ENCODE data around the gene ZDHHC6. TPM values are rescaled to one million over a fixed set of nuclear protein-coding genes. Genes with fewer than 3 reads are reported as not detected.

The ZDHHC6 gene
- total RNA-seq, 1 donor from 2014 or later: 24.8 TPM

- peak; percentile 82 for FAIRE-seq
- Histone ChIP-seq H2AFZ (ENCODE audit: low read depth, low read length) (no peak overlapping the region), H3K4me2 (ENCODE audit: low read length) (no peak overlapping the region)
Observed at GRCh38 chr10:112471878-112472487, 25.3 kb upstream of the ZDHHC6 start.

GRCh38 chr10:112467541-112468075, 20.9 kb upstream of the ZDHHC6 start:
- H2AFZ ChIP-seq (ENCODE audit: low read depth, low read length): no peak overlapping the region
- no peaks in the 10 kb centered on the region for H3K79me2 ChIP-seq (ENCODE audit: insufficient read depth, low read length)
- H3K4me1 Mint-ChIP-seq (ENCODE audit: low read depth, unreplicated experiment): peaks cover 4% of the 10 kb centered on the region
- H3K4me1 ChIP-seq (ENCODE audit: insufficient read depth, low read length): no peaks in the 10 kb centered on the region
- H3K9ac ChIP-seq (ENCODE audit: low read length): no peak overlapping the region
- no peaks in the 10 kb centered on the region for H3K9me3 ChIP-seq (ENCODE audit: insufficient read depth, low read depth, low read length)
- DNase-seq (ENCODE audit: low read depth) (no peak), FAIRE-seq (no peak)
- peaks cover 10% of the 10 kb centered on the region for H3K36me3 Mint-ChIP-seq (ENCODE audit: low read depth, unreplicated experiment)
- H3K4me3 ChIP-seq (ENCODE audit: insufficient read depth, low read depth, low read length): no peak overlapping the region
- no peak overlapping the region for H3K27ac ChIP-seq (ENCODE audit: low read depth, low read length)
- no peaks in the 10 kb centered on the region for H3K27me3 Mint-ChIP-seq (ENCODE audit: low read depth, unreplicated experiment)
- TF ChIP-seq EZH2 (IDR thresholded peaks at IDR 0.05; ENCODE audit: insufficient read depth, low read length) (no peak), CTCF (IDR thresholded peaks at IDR 0.05; ENCODE audit: insufficient read depth, low read depth, low read length) (no peak)
- H4K20me1 ChIP-seq (ENCODE audit: insufficient read depth, low read length): peaks cover 20% of the 10 kb centered on the region
- H3K4me3 Mint-ChIP-seq (ENCODE audit: unreplicated experiment): no peak overlapping the region
- peaks cover 5% of the 10 kb centered on the region for H3K36me3 ChIP-seq (ENCODE audit: insufficient read depth, low read length)
- no peaks in the 10 kb centered on the region for H3K27me3 ChIP-seq (ENCODE audit: insufficient read depth, low read length)
- H3K9me3 Mint-ChIP-seq (ENCODE audit: unreplicated experiment): no peaks in the 10 kb centered on the region
- no peak overlapping the region for H3K27ac Mint-ChIP-seq (ENCODE audit: unreplicated experiment)
- no peak overlapping the region for H3K4me2 ChIP-seq (ENCODE audit: low read length)

More at GRCh38 chr10:112471878-112472487, 25.3 kb upstream of the ZDHHC6 start:
- no peak overlapping the region for H3K4me3 ChIP-seq (ENCODE audit: insufficient read depth, low read depth, low read length)
- no peak overlapping the region for H3K27ac Mint-ChIP-seq (ENCODE audit: unreplicated experiment)
- peaks cover 8% of the 10 kb centered on the region for H3K4me1 Mint-ChIP-seq (ENCODE audit: low read depth, unreplicated experiment)
- H3K4me1 ChIP-seq (ENCODE audit: insufficient read depth, low read length): no peaks in the 10 kb centered on the region
- no peaks in the 10 kb centered on the region for H3K9me3 ChIP-seq (ENCODE audit: insufficient read depth, low read depth, low read length)
- no peaks in the 10 kb centered on the region for H3K36me3 ChIP-seq (ENCODE audit: insufficient read depth, low read length)
- H3K27me3 Mint-ChIP-seq (ENCODE audit: low read depth, unreplicated experiment): no peaks in the 10 kb centered on the region
- no peaks in the 10 kb centered on the region for H3K9me3 Mint-ChIP-seq (ENCODE audit: unreplicated experiment)
- peaks cover 7% of the 10 kb centered on the region for H3K79me2 ChIP-seq (ENCODE audit: insufficient read depth, low read length)
- DNase-seq (ENCODE audit: low read depth): peak; percentile 32
- no peak overlapping the region for H3K27ac ChIP-seq (ENCODE audit: low read depth, low read length)
- H3K36me3 Mint-ChIP-seq (ENCODE audit: low read depth, unreplicated experiment): peaks cover 2% of the 10 kb centered on the region
- no peak overlapping the region for H3K4me3 Mint-ChIP-seq (ENCODE audit: unreplicated experiment)
- H3K9ac ChIP-seq (ENCODE audit: low read length): no peak overlapping the region
- peaks cover 36% of the 10 kb centered on the region for H4K20me1 ChIP-seq (ENCODE audit: insufficient read depth, low read length)
- no peaks in the 10 kb centered on the region for H3K27me3 ChIP-seq (ENCODE audit: insufficient read depth, low read length)
- peak; percentile 66 for TF ChIP-seq CTCF (IDR thresholded peaks at IDR 0.05; ENCODE audit: insufficient read depth, low read depth, low read length)
- no peak for TF ChIP-seq EZH2 (IDR thresholded peaks at IDR 0.05; ENCODE audit: insufficient read depth, low read length)

- Histone ChIP-seq H3K36me3 (ENCODE audit: insufficient read depth, low read length) (peaks cover 5% of the 10 kb centered on the region), H4K20me1 (ENCODE audit: insufficient read depth, low read length) (peaks cover 20% of the 10 kb centered on the region), H3K27ac (ENCODE audit: low read depth, low read length) (no peak overlapping the region), H3K27me3 (ENCODE audit: insufficient read depth, low read length) (no peaks in the 10 kb centered on the region), H3K4me3 (ENCODE audit: insufficient read depth, low read depth, low read length) (no peak overlapping the region), H2AFZ (ENCODE audit: low read depth, low read length) (no peak overlapping the region), H3K79me2 (ENCODE audit: insufficient read depth, low read length) (no peaks in the 10 kb centered on the region), H3K4me2 (ENCODE audit: low read length) (no peak overlapping the region), H3K4me1 (ENCODE audit: insufficient read depth, low read length) (no peaks in the 10 kb centered on the region), H3K9me3 (ENCODE audit: insufficient read depth, low read depth, low read length) (no peaks in the 10 kb centered on the region), H3K9ac (ENCODE audit: low read length) (no peak overlapping the region)
- DNase-seq (ENCODE audit: low read depth): no peak
- no peak for FAIRE-seq
- peaks cover under 1% of the 10 kb centered on the region for H3K4me1 Mint-ChIP-seq (ENCODE audit: low read depth, unreplicated experiment)
- TF ChIP-seq CTCF (IDR thresholded peaks at IDR 0.05; ENCODE audit: insufficient read depth, low read depth, low read length): no peak
- H3K36me3 Mint-ChIP-seq (ENCODE audit: low read depth, unreplicated experiment): peaks cover 10% of the 10 kb centered on the region
- H3K27ac Mint-ChIP-seq (ENCODE audit: unreplicated experiment): no peak overlapping the region
- H3K4me3 Mint-ChIP-seq (ENCODE audit: unreplicated experiment): no peak overlapping the region
- no peaks in the 10 kb centered on the region for H3K27me3 Mint-ChIP-seq (ENCODE audit: low read depth, unreplicated experiment)
- peaks cover under 1% of the 10 kb centered on the region for H3K9me3 Mint-ChIP-seq (ENCODE audit: unreplicated experiment)
Observed at GRCh38 chr10:112466802-112467201, 20.1 kb upstream of the ZDHHC6 start.
